Parathyroid adenoma (tissue), 2 donors: Measurements from ENCODE around the gene CD14.
"Not testable (repeated sequence)": the region's sequence is repeated elsewhere in the genome, so short reads cannot be mapped to it uniquely, and the experiment has no call there.

Experiments
- H2AFZ ChIP-seq: fragments of 300-600 bp; sonication (generic); one replicate; pipeline ENCODE4 v1.7.0; 2017; ENCODE audit warnings: antibody characterized with exemption, mild to moderate bottlenecking
- H3K27ac ChIP-seq: fragments of 300-600 bp; sonication (generic); one replicate; pipeline ENCODE4 v1.7.0; 2017
- H3K27me3 ChIP-seq: fragments of 300-600 bp; sonication (generic); one replicate; pipeline ENCODE4 v1.7.0; 2017; ENCODE audit warnings: low read length; ENCODE audit not compliant: control insufficient read depth, insufficient read depth
- H3K36me3 ChIP-seq: fragments of 300-600 bp; sonication (generic); one replicate; pipeline ENCODE4 v1.7.0; 2017; ENCODE audit warnings: low read length; ENCODE audit not compliant: control insufficient read depth, insufficient read depth
- H3K4me1 ChIP-seq: fragments of 300-600 bp; sonication (generic); one replicate; pipeline ENCODE4 v1.7.0; 2017; ENCODE audit warnings: control low read depth
- H3K4me2 ChIP-seq: fragments of 300-600 bp; sonication (generic); one replicate; pipeline ENCODE4 v1.7.0; 2017; ENCODE audit warnings: low read length
- H3K4me3 ChIP-seq: fragments of 300-600 bp; sonication (generic); one replicate; pipeline ENCODE4 v1.7.0; 2017; ENCODE audit warnings: low read depth, low read length
- H3K79me2 ChIP-seq: fragments of 300-600 bp; sonication (generic); one replicate; pipeline ENCODE4 v1.7.0; 2017; ENCODE audit warnings: control low read depth
- H3K9ac ChIP-seq: fragments of 300-600 bp; sonication (generic); one replicate; pipeline ENCODE4 v1.7.0; 2017; ENCODE audit warnings: mild to moderate bottlenecking
- H3K9me3 ChIP-seq: fragments of 300-600 bp; sonication (generic); one replicate; pipeline ENCODE4 v1.7.0; 2017; ENCODE audit warnings: low read length; ENCODE audit not compliant: control insufficient read depth
- TF ChIP-seq, protein P1 (sequence below): fragments of 300-600 bp; sonication (generic); IDR thresholded peaks from one replicate; pipeline ENCODE4 v1.7.0; 2017; ENCODE audit warnings: antibody characterized with exemption, mild to moderate bottlenecking
- donor health status: primary hyperparathyroidism.

Gene CD14

DNA sequence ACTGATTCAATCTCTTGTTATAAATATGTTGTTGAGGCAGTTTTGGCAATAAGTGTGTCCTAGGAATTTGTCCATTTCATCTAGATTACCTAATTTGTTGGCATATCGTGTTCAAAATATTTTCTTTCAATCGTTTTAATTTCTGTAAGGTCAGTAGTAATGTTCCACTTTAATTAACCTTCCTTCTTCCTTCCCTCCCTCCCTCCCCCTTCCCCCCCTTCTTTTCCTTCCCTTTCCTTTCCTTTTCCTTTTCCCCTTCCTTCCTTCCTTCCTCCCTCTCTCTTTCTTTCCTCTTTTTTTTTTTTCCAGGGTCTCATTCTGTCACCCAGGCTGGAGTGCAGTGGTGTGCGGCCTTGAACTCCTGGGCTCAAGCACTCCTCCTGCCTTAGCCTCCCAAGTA is 27.1 kb downstream of the CD14 start:
- H3K27me3 ChIP-seq: no peaks in the 10 kb centered on the region
- no peak overlapping the region for H3K4me3 ChIP-seq
- H3K9me3 ChIP-seq: no peaks in the 10 kb centered on the region
- TF ChIP-seq, protein P1, sequence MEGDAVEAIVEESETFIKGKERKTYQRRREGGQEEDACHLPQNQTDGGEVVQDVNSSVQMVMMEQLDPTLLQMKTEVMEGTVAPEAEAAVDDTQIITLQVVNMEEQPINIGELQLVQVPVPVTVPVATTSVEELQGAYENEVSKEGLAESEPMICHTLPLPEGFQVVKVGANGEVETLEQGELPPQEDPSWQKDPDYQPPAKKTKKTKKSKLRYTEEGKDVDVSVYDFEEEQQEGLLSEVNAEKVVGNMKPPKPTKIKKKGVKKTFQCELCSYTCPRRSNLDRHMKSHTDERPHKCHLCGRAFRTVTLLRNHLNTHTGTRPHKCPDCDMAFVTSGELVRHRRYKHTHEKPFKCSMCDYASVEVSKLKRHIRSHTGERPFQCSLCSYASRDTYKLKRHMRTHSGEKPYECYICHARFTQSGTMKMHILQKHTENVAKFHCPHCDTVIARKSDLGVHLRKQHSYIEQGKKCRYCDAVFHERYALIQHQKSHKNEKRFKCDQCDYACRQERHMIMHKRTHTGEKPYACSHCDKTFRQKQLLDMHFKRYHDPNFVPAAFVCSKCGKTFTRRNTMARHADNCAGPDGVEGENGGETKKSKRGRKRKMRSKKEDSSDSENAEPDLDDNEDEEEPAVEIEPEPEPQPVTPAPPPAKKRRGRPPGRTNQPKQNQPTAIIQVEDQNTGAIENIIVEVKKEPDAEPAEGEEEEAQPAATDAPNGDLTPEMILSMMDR: no peak
- H3K4me1 ChIP-seq: no peaks in the 10 kb centered on the region
- no peak overlapping the region for H3K9ac ChIP-seq
- no peaks in the 10 kb centered on the region for H3K36me3 ChIP-seq
- H3K79me2 ChIP-seq: no peaks in the 10 kb centered on the region
- no peak overlapping the region for H2AFZ ChIP-seq
- H3K4me2 ChIP-seq: no peak overlapping the region
- no peak overlapping the region for H3K27ac ChIP-seq

DNA sequence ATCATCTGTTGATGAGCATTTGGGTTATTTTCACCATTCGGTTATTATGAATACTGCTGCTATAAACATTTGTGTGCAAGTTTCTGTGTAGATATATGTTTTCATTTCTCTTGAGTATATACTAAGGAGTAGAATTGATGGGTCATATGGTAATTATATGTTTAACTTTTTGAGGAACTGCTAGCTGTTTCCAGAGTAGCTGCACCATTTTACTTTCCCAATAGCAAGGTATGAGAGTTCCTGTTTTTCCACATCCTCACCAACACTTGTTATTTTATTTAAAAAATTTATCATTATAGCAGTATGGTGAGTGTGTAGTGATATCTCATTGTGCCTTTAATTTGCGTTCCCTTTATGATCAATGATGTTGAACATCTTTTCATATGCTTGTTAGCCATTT is 29.2 kb downstream of the CD14 start:
- H3K4me3 ChIP-seq: no peak overlapping the region
- no peaks in the 10 kb centered on the region for H3K4me1 ChIP-seq
- H3K9me3 ChIP-seq: no peaks in the 10 kb centered on the region
- H3K27ac ChIP-seq: no peak overlapping the region
- no peak overlapping the region for H3K4me2 ChIP-seq
- no peaks in the 10 kb centered on the region for H3K27me3 ChIP-seq
- no peak overlapping the region for H3K9ac ChIP-seq
- TF ChIP-seq, protein P1: no peak
- no peak overlapping the region for H2AFZ ChIP-seq
- no peaks in the 10 kb centered on the region for H3K36me3 ChIP-seq
- no peaks in the 10 kb centered on the region for H3K79me2 ChIP-seq

DNA sequence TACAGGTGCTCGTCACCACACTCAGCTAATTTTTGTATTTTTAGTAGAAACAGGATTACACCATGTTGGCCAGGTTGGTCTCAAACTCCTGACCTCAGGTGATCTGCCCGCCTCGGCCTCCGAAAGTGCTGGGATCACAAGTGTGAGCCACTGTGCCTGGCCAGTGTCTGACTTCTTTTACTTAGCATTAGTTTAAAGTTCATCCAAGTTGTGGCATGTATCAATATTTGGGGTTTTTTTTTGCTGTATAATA is 29.6 kb downstream of the CD14 start:
- H3K36me3 ChIP-seq, H3K79me2 ChIP-seq, H2AFZ ChIP-seq, H3K4me3 ChIP-seq, H3K9ac ChIP-seq, H3K9me3 ChIP-seq, H3K4me2 ChIP-seq, H3K4me1 ChIP-seq, H3K27me3 ChIP-seq, H3K27ac ChIP-seq: not testable (repeated sequence)

DNA sequence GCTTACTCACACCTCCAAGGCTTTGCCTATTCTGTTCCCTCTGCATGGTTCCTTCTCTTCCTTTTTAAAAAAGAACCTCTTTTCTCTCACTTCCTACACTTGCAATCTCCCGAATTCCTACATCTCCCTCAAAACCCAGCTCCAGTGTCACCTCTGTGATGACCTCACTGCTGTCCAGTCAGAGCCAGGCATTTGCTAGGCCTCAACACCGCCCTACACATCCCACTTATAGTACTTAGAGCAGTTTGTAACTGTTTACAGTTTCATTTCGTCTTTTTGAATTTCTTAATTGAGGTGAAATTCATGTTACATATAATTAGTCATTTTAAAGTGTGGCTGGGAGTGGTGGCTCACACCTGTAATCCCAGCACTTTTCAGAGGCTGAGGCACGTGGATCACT is 30.8 kb downstream of the CD14 start:
- Histone ChIP-seq H3K27me3 (no peaks in the 10 kb centered on the region), H3K4me3 (no peak overlapping the region), H3K27ac (no peak overlapping the region), H3K79me2 (no peaks in the 10 kb centered on the region), H2AFZ (no peak overlapping the region), H3K9me3 (no peaks in the 10 kb centered on the region), H3K9ac (no peak overlapping the region), H3K4me2 (no peak overlapping the region), H3K36me3 (no peaks in the 10 kb centered on the region), H3K4me1 (no peaks in the 10 kb centered on the region)
- TF ChIP-seq, protein P1: no peak

DNA sequence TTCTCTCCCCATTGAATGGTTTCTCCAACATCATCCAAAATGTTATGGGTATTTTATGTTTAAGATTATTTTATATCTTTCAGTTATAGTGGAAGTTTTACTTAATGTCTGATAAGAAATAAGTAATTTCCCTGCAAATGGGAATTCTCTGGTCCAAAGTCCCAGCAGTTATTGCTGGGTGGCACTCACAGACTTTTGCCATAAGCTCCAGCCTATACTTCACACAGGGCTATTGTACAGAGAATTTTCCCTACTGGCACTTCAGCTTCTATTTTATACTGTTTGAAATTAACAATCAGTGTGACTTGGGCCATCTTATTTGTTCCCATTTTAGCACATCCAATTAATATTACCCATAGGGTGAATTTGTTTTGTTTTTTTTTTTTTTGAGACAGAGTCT is 32.9 kb downstream of the CD14 start:
- Histone ChIP-seq H3K79me2 (no peaks in the 10 kb centered on the region), H3K9ac (no peak overlapping the region), H3K4me2 (no peak overlapping the region), H3K9me3 (no peaks in the 10 kb centered on the region), H2AFZ (no peak overlapping the region), H3K27ac (no peak overlapping the region), H3K27me3 (no peaks in the 10 kb centered on the region), H3K4me1 (peaks cover 5% of the 10 kb centered on the region), H3K36me3 (no peaks in the 10 kb centered on the region), H3K4me3 (no peak overlapping the region)
- TF ChIP-seq, protein P1: no peak
